Psoas muscle (tissue), 8 donors: Measurements from ENCODE around the gene POLR2J. TPM values are rescaled to one million over a fixed set of nuclear protein-coding genes. Genes with fewer than 3 reads are reported as not detected.

Experiments
- ATAC-seq, 4 donors: fragments of 200-7000 bp; cut with Tn5 transposase; one replicate each; pipeline ENCODE4 v1.9.1; 2020; ENCODE audit warnings: moderate library complexity in 3 of 4, mild to moderate bottlenecking in 2 of 4
- DNase-seq, 2 donors: peaks; one replicate each; pipeline ENCODE4 v3.0.0-alpha.2; 2020
- H3K27ac ChIP-seq: fragments of 200-600 bp; one replicate; pipeline ENCODE4 v1.8.0; 2022
- H3K27me3 ChIP-seq, 3 donors: fragments of 200-600 bp in 1 of 3; one replicate each; pipeline versions ENCODE4 v1.6.1 to v1.8.0; 2013 to 2022; ENCODE audit warnings: low read length in 2 of 3, mild to moderate bottlenecking in 2 of 3, moderate library complexity in 1 of 3; ENCODE audit not compliant: insufficient read depth in 3 of 3
- H3K36me3 ChIP-seq, 2 donors: fragments of 200-600 bp in 1 of 2; one replicate each; pipeline versions ENCODE4 v1.6.1 to v1.8.0; 2013 to 2022; ENCODE audit warnings: low read depth in 1 of 2, mild to moderate bottlenecking in 1 of 2, moderate library complexity in 1 of 2; ENCODE audit not compliant: insufficient read depth in 1 of 2
- H3K4me1 ChIP-seq: fragments of 200-600 bp; one replicate; pipeline ENCODE4 v1.8.0; 2022
- H3K4me3 ChIP-seq: fragments of 200-600 bp; one replicate; pipeline ENCODE4 v1.8.0; 2022; ENCODE audit warnings: mild to moderate bottlenecking
- H3K9me3 ChIP-seq: fragments of 200-600 bp; one replicate; pipeline ENCODE4 v1.8.0; 2022
- CTCF ChIP-seq: fragments of 200-600 bp; IDR thresholded peaks from one replicate; pipeline ENCODE4 v1.8.0; 2022; ENCODE audit warnings: antibody characterized with exemption
- WGBS, 3 donors: extraction: QIAGEN DNeasy Blood & Tissue Kit; methylation state at CpG; one replicate each; pipeline versions ENCODE4 v1.1.6 to v1.1.7; 2013; 5-methylcytosine and 5-hydroxymethylcytosine counted together
- intact Hi-C, 2 donors: fragments of 100-400 bp; cut with DNase I; formaldehyde crosslinking; loops; one replicate each; pipeline versions ENCODE4 v1.11.0 to v1.14.2; 2022
- polyA plus RNA-seq, 3 donors: library from polyadenylated mRNA; stranded (reverse); fragments of 200-250 nt; gene quantifications; one replicate each; pipeline ENCODE4 v1.2.3, GENCODE V29; 2013
- total RNA-seq, 4 donors: library from RNA; stranded (reverse); fragmentation: NEBNext Ultra II Directional in 2 of 4; extraction: Animal tissue kit (Norgen Biotek cat#: 25700) in 2 of 4; gene quantifications; one replicate each; pipeline versions ENCODE4 v1.2.1 to v1.2.4, GENCODE V29; 2021 to 2023
- donor health status: healthy with polysubstance abuse.
- donor health status: DM: no; HTN: no; CAD: no; lungs with moderate emphysema.
- donor health status: Bipolar disorder and iron deficiency.
- donor health status: healthy.
- donor health status: DM: yes; HTN: yes; CAD: no.
- donor health status: DM: no; HTN: no; CAD: no.
- donor health status: DM: no; HTN: no; CAD: no.
- donor health status: DM: yes; HTN: yes; CAD: no.

Gene POLR2J
- total and polyA plus RNA-seq, 7 donors = 55.9 to 229 (median 101) TPM

DNA sequence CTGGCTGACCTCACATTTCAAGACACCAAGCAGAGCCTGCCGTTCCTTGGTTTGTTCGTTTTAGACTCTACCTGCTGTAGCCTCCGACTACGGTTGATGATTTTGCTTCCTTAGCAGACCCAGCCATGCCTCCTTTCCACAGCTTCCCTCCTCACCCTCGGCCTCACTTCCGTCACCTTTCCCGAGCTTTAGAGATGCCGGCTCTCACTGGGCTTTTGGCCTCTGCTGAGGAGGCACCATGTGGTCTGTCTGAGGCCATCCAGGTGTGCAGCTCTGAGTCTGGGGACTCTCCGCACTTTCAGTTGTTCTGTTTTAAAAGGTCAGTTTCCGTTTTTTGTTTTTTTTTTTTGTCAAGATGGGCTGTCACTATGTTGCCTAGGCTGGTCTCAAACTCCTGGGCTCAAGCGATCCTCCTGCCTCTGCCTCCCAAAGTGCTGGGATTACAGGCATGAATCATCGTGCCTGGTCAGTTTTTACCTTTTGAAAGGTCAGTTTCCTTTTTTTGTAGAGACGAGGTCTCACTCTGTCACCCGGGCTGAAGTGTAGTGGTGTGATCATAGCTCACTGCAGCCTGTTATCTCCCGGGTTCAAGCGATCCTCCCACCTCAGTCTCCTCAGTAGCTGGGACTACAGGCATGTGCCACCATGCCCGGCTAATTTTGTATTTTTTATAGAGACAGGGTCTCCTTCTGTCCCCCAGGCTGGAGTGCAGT, 33.6 kb downstream of the POLR2J start:
- 91 to 93% (median 92%) methylated on average over 17 of the region's 17 CpGs for WGBS, 3 donors
- no peak for TF ChIP-seq CTCF
- Histone ChIP-seq H3K27ac (no peak overlapping the region), H3K4me1 (peaks cover 4% of the 10 kb centered on the region), H3K36me3 (peaks cover 0 to 9% of the 10 kb centered on the region in 2 donors), H3K4me3 (no peak overlapping the region), H3K27me3 (no peaks in the 10 kb centered on the region), H3K9me3 (no peaks in the 10 kb centered on the region)
- DNase-seq (no peak), ATAC-seq (no peak)
- intact Hi-C loops = no loop called here

DNA sequence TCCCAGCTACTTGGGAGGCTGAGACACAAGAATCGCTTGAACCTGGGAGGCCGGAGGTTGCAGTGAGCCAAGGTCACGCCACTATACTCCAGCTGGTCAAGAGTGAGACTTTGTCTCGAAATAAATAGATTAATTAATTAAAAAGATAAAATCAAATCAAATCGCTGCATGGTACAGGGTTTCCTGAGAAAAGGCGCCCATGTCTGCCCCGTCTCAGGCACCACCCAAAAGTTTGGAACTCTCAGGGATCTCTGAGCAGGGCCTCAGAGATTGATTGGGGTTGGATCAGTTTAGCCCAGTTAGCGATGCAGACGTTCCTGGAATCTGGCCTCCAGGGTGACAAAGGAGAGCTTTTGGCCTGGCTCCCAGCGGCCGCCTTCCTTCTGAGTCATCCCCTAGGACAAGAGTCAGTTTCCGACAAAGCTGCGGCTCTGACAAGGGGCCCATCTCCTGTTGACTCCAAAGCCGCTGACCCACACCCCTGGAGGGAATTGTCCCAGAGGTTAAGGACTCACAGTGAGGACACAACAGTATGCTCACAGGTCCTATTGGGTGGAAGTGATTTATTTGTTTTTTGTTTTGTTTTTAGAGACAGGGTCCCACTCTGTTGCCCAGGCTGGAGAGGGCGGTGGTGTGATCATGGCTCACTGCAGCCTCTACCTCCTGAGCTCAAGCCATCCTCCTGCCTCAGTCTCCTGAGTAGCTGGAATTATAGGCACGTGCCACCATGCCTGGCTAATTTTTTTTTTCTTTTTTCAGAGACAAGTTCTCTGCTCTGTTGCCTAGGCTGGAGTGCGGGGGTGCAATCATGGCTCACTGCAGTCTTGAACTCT, 38.5 kb downstream of the POLR2J start:
- peak; percentile 92 to 96 (median 96) for ATAC-seq
- peak; percentile 85 to 90 for DNase-seq
- H3K27me3 ChIP-seq = no peaks in the 10 kb centered on the region
- H3K4me3 ChIP-seq = no peak overlapping the region
- WGBS, 3 donors = 51 to 73% (median 56%) methylated on average over 17 of the region's 17 CpGs
- H3K4me1 ChIP-seq = peaks cover 12% of the 10 kb centered on the region
- H3K9me3 ChIP-seq = no peaks in the 10 kb centered on the region
- H3K36me3 ChIP-seq = no peaks in the 10 kb centered on the region
- peak overlapping the region; percentile 47 for H3K27ac ChIP-seq
- intact Hi-C loops = no loop called here
- no peak for TF ChIP-seq CTCF

- ATAC-seq (no peak), DNase-seq (no peak)
- intact Hi-C loops = no loop called here
- Histone ChIP-seq H3K27ac (no peak overlapping the region), H3K4me3 (no peak overlapping the region), H3K9me3 (no peaks in the 10 kb centered on the region), H3K4me1 (peaks cover 15% of the 10 kb centered on the region), H3K27me3 (no peaks in the 10 kb centered on the region), H3K36me3 (no peaks in the 10 kb centered on the region)
- WGBS, 3 donors = 86 to 90% (median 89%) methylated on average over 10 of the region's 10 CpGs
- no peak for TF ChIP-seq CTCF
These were observed 42.6 kb downstream of the POLR2J start for GRCh38 chr7:102436118-102436517.

DNA sequence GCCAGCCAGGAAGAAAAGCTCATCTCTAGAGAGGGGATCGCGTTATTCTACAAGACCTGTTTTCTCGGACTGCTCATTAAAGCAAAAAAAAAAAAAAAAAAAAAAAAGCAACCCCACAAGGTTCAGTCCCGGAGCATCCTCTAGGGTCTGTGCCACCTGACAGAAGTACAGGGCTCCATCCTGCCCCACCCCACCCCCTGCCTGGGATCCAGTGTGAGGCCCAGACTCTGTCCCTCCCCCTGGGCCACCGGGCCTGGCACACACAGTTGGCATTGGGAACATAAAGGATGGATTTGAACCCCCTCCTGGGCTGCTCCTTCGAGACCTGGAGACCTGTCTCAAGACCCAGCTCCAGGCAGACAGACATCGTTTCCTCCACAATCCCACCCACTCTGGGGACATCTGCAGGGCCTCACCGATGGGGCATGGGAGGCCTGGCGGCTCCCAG, 44.7 kb downstream of the POLR2J start:
- Histone ChIP-seq H3K27me3 (no peaks in the 10 kb centered on the region), H3K4me3 (peak overlapping the region; percentile 79), H3K4me1 (peaks cover 3% of the 10 kb centered on the region), H3K9me3 (no peaks in the 10 kb centered on the region), H3K27ac (no peak overlapping the region), H3K36me3 (no peaks in the 10 kb centered on the region)
- DNase-seq = no peak
- 31 to 41% (median 34%) methylated on average over 9 of the region's 9 CpGs for WGBS, 3 donors
- intact Hi-C loops = no loop called here
- ATAC-seq = peak in 3 of 4 donors; percentile 22 to 31 (median 29)
- no peak for TF ChIP-seq CTCF
